HL-60 (cell line): ENCODE results near the gene DIMT1.

Source experiments
- DNase-seq, 2 experiments: peaks; one replicate each; pipeline ENCODE4 v3.0.0-alpha.2; 2010 to 2020; ENCODE audit warnings: low read depth in 1 of 2, low spot score in 1 of 2
- H3K27ac ChIP-seq: fragments of 250-450 bp; sonication (Bioruptor Pico); replicated peaks from 2 replicates; pipeline ENCODE4 v1.5.1; 2020; ENCODE audit warnings: mild to moderate bottlenecking, moderate library complexity
- H3K27me3 ChIP-seq: fragments of 250-450 bp; sonication (Bioruptor Pico); 2 replicates; pipeline ENCODE4 v1.5.1; 2021; ENCODE audit warnings: mild to moderate bottlenecking, moderate library complexity; ENCODE audit not compliant: insufficient read depth, poor library complexity, severe bottlenecking
- H3K4me3 ChIP-seq: replicated peaks from 2 replicates; pipeline ENCODE4 v1.5.1; 2011; ENCODE audit warnings: mild to moderate bottlenecking, control low read depth, low read length; ENCODE audit not compliant: insufficient read depth
- CTCF ChIP-seq: IDR thresholded peaks from one replicate; pipeline ENCODE4 v1.5.1; 2011; ENCODE audit warnings: low read length, control low read depth, inconsistent platforms; ENCODE audit not compliant: insufficient read depth
- GABPA ChIP-seq: IDR thresholded peaks from 2 replicates; pipeline ENCODE4 v1.6.1; 2012; ENCODE audit warnings: low read depth
- POLR2AphosphoS5 ChIP-seq: IDR thresholded peaks from 2 replicates; pipeline ENCODE4 v1.6.1; 2012; ENCODE audit warnings: low read depth
- REST ChIP-seq: IDR thresholded peaks from 2 replicates; pipeline ENCODE4 v1.6.1; 2012; ENCODE audit warnings: low read depth; ENCODE audit not compliant: insufficient replicate concordance
- SPI1 ChIP-seq: IDR thresholded peaks from 2 replicates; pipeline ENCODE4 v1.6.1; 2012; ENCODE audit warnings: low read depth, mild to moderate bottlenecking, borderline replicate concordance

Gene DIMT1

GRCh38 chr5:62421414-62421813, 17.7 kb upstream of the DIMT1 start:
- no peak overlapping the region for H3K4me3 ChIP-seq
- H3K27ac ChIP-seq = no peak overlapping the region
- TF ChIP-seq POLR2AphosphoS5 = no peak
- no peak for TF ChIP-seq CTCF
- TF ChIP-seq REST = no peak
- TF ChIP-seq GABPA = no peak
- no peak for TF ChIP-seq SPI1
- DNase-seq = no peak
- H3K27me3 ChIP-seq = no peaks in the 10 kb centered on the region

GRCh38 chr5:62419609-62420008, 15.9 kb upstream of the DIMT1 start:
- no peak for DNase-seq
- Histone ChIP-seq H3K27me3 (no peaks in the 10 kb centered on the region), H3K4me3 (no peak overlapping the region), H3K27ac (no peak overlapping the region)
- TF ChIP-seq CTCF = no peak
- no peak for TF ChIP-seq SPI1
- no peak for TF ChIP-seq POLR2AphosphoS5
- no peak for TF ChIP-seq GABPA
- TF ChIP-seq REST = no peak

GRCh38 chr5:62418462-62419076, 14.9 kb upstream of the DIMT1 start:
- TF ChIP-seq POLR2AphosphoS5 = no peak
- no peak for TF ChIP-seq SPI1
- no peak for TF ChIP-seq GABPA
- TF ChIP-seq CTCF = no peak
- no peak for TF ChIP-seq REST
- DNase-seq = no peak
- Histone ChIP-seq H3K27me3 (no peaks in the 10 kb centered on the region), H3K4me3 (no peak overlapping the region), H3K27ac (no peak overlapping the region)
